Endothelial cell (in vitro differentiated cells): ENCODE data around the gene HTR2B. TPM values are rescaled to one million over a fixed set of nuclear protein-coding genes. Genes with fewer than 3 reads are reported as not detected.

ENCODE experiments used
- DNase-seq: peaks from one replicate; pipeline ENCODE4 v3.0.0; 2021; ENCODE audit warnings: low spot score
- H3K27ac Mint-ChIP-seq: one replicate; pipeline ENCODE4 v1.8.0; 2021; ENCODE audit warnings: mixed read lengths, inconsistent platforms; ENCODE audit not compliant: unreplicated experiment
- H3K27me3 Mint-ChIP-seq: one replicate; pipeline ENCODE4 v1.8.0; 2021; ENCODE audit warnings: mild to moderate bottlenecking, moderate library complexity, mixed read lengths, inconsistent platforms; ENCODE audit not compliant: unreplicated experiment
- H3K36me3 Mint-ChIP-seq: one replicate; pipeline ENCODE4 v1.8.0; 2021; ENCODE audit warnings: mild to moderate bottlenecking, low read depth, mixed read lengths, inconsistent platforms; ENCODE audit not compliant: unreplicated experiment
- H3K4me1 Mint-ChIP-seq: one replicate; pipeline ENCODE4 v1.8.0; 2021; ENCODE audit warnings: mild to moderate bottlenecking, mixed read lengths, inconsistent platforms; ENCODE audit not compliant: unreplicated experiment
- H3K4me3 Mint-ChIP-seq: one replicate; pipeline ENCODE4 v1.8.0; 2021; ENCODE audit warnings: mild to moderate bottlenecking, mixed read lengths, inconsistent platforms; ENCODE audit not compliant: unreplicated experiment
- H3K9me3 Mint-ChIP-seq: one replicate; pipeline ENCODE4 v1.8.0; 2021; ENCODE audit warnings: mixed read lengths, inconsistent platforms; ENCODE audit not compliant: unreplicated experiment
- CTCF ChIP-seq: fragments of 200-600 bp; sonication (generic); IDR thresholded peaks from one replicate; pipeline ENCODE4 v1.5.0; 2021; ENCODE audit warnings: antibody characterized with exemption; ENCODE audit not compliant: unreplicated experiment
- total RNA-seq: library from RNA; stranded (reverse); fragmentation: NEBNext Ultra II Directional; extraction: Animal tissue kit (Norgen Biotek cat#: 25700); gene quantifications from one replicate; pipeline ENCODE4 v1.2.1, GENCODE V29; 2021; ENCODE audit not compliant: unreplicated experiment

HTR2B gene
- total RNA-seq, 1 donor from 2014 or later, result 0.80 TPM

GRCh38 chr2:231168460-231169139, 43.8 kb upstream of the HTR2B start:
- Mint-ChIP-seq H3K27me3 (no peaks in the 10 kb centered on the region), H3K36me3 (peaks cover 27% of the 10 kb centered on the region), H3K9me3 (no peaks in the 10 kb centered on the region)

DNA sequence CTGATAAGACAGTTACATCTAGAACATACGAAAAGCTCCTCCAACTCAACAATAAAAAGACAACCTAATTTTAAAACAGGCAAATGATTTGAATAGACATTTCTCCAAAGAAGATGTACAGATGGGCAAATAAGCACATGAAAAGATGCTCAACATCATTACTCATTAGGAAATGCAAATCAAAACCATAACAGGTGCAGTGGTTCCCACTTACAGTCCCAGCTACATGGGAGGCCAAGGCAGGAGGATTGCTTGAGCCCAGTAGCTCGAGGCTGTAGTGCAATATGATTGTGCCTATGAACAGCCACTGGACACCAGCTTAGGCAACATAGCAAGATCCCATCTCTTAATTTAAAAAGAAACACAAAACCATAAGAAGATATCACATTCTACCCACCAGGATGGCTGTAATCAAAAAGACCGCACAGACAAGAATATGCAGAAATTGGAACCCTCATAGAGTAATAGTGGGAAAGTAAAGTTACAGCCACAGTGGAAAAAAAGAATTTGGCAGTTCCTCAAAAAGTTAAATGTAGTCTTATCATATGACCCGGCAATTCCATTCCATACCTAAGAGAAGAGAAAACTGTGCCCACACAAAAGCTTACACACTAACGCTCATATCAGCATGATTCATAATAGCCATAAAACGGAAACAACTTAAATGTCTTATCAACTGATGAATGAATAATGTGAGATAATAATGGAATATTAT, 43.1 kb upstream of the HTR2B start:
- Mint-ChIP-seq H3K9me3 (no peaks in the 10 kb centered on the region), H3K4me3 (no peak overlapping the region), H3K27ac (peak overlapping the region; percentile 77), H3K27me3 (no peaks in the 10 kb centered on the region), H3K36me3 (peaks cover 27% of the 10 kb centered on the region), H3K4me1 (peaks cover 22% of the 10 kb centered on the region)
- TF ChIP-seq CTCF, result no peak
- DNase-seq, result no peak

More at GRCh38 chr2:231168460-231169139, 43.8 kb upstream of the HTR2B start:
- no peak for DNase-seq
- Mint-ChIP-seq H3K4me3 (no peak overlapping the region), H3K4me1 (peaks cover 16% of the 10 kb centered on the region), H3K27ac (peak overlapping the region; percentile 79)
- TF ChIP-seq CTCF, result no peak

DNA sequence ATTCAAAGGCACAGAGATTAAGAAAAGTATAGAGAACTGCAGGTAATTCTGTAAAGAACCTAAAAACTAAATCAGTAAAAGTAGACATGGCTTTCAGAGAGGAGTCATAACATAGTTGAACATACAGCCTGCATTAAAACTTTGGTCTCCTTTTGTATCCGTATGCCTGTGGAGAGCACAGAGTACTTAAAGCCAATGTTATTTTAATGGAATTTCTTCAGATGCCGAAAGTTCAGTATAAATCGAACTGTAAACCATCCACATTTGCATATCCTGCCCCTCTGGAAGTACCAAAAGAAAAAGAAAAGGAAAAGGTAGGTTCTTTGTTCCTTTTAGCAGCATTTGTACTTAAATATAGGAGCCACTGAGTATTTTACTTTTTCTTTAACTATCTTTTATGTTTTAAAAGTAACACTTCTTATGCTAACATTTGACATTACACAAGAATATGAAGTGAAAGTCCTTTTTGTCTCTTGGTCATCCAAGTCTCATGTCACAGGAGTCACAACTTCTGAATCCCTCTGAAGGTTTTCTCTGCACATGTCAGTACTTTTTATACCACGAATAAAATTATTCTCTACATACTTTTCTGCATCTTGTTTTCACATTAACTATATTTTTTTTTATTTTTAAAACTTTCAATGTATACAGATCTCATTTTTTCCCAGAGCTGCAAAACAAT, 38.7 kb upstream of the HTR2B start:
- H3K9me3 Mint-ChIP-seq, result no peaks in the 10 kb centered on the region
- H3K4me3 Mint-ChIP-seq, result no peak overlapping the region
- H3K36me3 Mint-ChIP-seq, result peaks cover 14% of the 10 kb centered on the region
- no peak for TF ChIP-seq CTCF
- DNase-seq, result no peak
- peak overlapping the region; percentile 48 for H3K27ac Mint-ChIP-seq
- H3K4me1 Mint-ChIP-seq, result peaks cover 30% of the 10 kb centered on the region
- no peaks in the 10 kb centered on the region for H3K27me3 Mint-ChIP-seq

- no peak overlapping the region for H3K4me3 Mint-ChIP-seq
- H3K9me3 Mint-ChIP-seq, result no peaks in the 10 kb centered on the region
- peak overlapping the region; percentile 48 for H3K27ac Mint-ChIP-seq
- TF ChIP-seq CTCF, result no peak
- no peaks in the 10 kb centered on the region for H3K27me3 Mint-ChIP-seq
- peaks cover 25% of the 10 kb centered on the region for H3K4me1 Mint-ChIP-seq
- peaks cover 14% of the 10 kb centered on the region for H3K36me3 Mint-ChIP-seq
- no peak for DNase-seq
These were observed 38.2 kb upstream of the HTR2B start for GRCh38 chr2:231163011-231163410.
